HFFc6 (cell line): ENCODE measurements around the gene NLGN4X. TPM values are rescaled to one million over a fixed set of nuclear protein-coding genes. Genes with fewer than 3 reads are reported as not detected.

Experiments used
- DNase-seq: peaks from one replicate; pipeline ENCODE4 v3.0.0-alpha.2; 2018
- H3K27ac Mint-ChIP-seq: 2 replicates; pipeline ENCODE4 v1.8.0; 2020; ENCODE audit warnings: mild to moderate bottlenecking, mixed read lengths
- H3K27me3 Mint-ChIP-seq: 2 replicates; pipeline ENCODE4 v1.8.0; 2021; ENCODE audit warnings: mild to moderate bottlenecking, moderate library complexity, mixed read lengths; ENCODE audit not compliant: insufficient read depth
- H3K36me3 Mint-ChIP-seq: 2 replicates; pipeline ENCODE4 v1.8.0; 2021; ENCODE audit warnings: low read depth, mixed read lengths
- H3K4me1 Mint-ChIP-seq: 2 replicates; pipeline ENCODE4 v1.8.0; 2020; ENCODE audit warnings: low read depth, mixed read lengths
- H3K4me3 Mint-ChIP-seq: 2 replicates; pipeline ENCODE4 v1.8.0; 2020; ENCODE audit warnings: mild to moderate bottlenecking, moderate library complexity, mixed read lengths
- H3K9me3 Mint-ChIP-seq: 2 replicates; pipeline ENCODE4 v1.8.0; 2020; ENCODE audit warnings: mild to moderate bottlenecking, mixed read lengths
- CTCF ChIP-seq: fragments of 200-600 bp; sonication (generic); IDR thresholded peaks from 2 replicates; pipeline ENCODE4 v1.5.0; 2021; ENCODE audit warnings: antibody characterized with exemption, mild to moderate bottlenecking
- total RNA-seq, 6 experiments: library from RNA; stranded (reverse); fragmentation: NEBNext Ultra II Directional; extraction: Animal tissue kit (Norgen Biotek cat#: 25700); gene quantifications; 2 replicates in 1 of 6; 3 replicates in 5 of 6; pipeline ENCODE4 v1.2.3, GENCODE V29; 2021

Gene NLGN4X
- total RNA-seq, 6 experiments from 2014 or later: not detected

- Mint-ChIP-seq H3K27me3 (no peaks in the 10 kb centered on the region), H3K4me1 (no peaks in the 10 kb centered on the region), H3K9me3 (peaks cover 8% of the 10 kb centered on the region), H3K27ac (no peak overlapping the region), H3K4me3 (no peak overlapping the region), H3K36me3 (no peaks in the 10 kb centered on the region)
- no peak for DNase-seq
- no peak for TF ChIP-seq CTCF
Observed at GRCh38 chrX:6029014-6029413, 199.7 kb downstream of the NLGN4X start.

- no peaks in the 10 kb centered on the region for H3K4me1 Mint-ChIP-seq
- TF ChIP-seq CTCF: no peak
- peaks cover 8% of the 10 kb centered on the region for H3K9me3 Mint-ChIP-seq
- no peak overlapping the region for H3K4me3 Mint-ChIP-seq
- no peaks in the 10 kb centered on the region for H3K36me3 Mint-ChIP-seq
- no peak overlapping the region for H3K27ac Mint-ChIP-seq
- H3K27me3 Mint-ChIP-seq: no peaks in the 10 kb centered on the region
- no peak for DNase-seq
Observed at GRCh38 chrX:6026980-6027379, 201.7 kb downstream of the NLGN4X start.

- no peaks in the 10 kb centered on the region for H3K27me3 Mint-ChIP-seq
- no peaks in the 10 kb centered on the region for H3K4me1 Mint-ChIP-seq
- no peaks in the 10 kb centered on the region for H3K36me3 Mint-ChIP-seq
- no peak overlapping the region for H3K27ac Mint-ChIP-seq
- no peak for TF ChIP-seq CTCF
- H3K4me3 Mint-ChIP-seq: no peak overlapping the region
- no peak for DNase-seq
- H3K9me3 Mint-ChIP-seq: peaks cover 8% of the 10 kb centered on the region
Observed at GRCh38 chrX:6026429-6026828, 202.2 kb downstream of the NLGN4X start.

GRCh38 chrX:6024204-6024603 is 204.5 kb downstream of the NLGN4X start:
- H3K27ac Mint-ChIP-seq: no peak overlapping the region
- no peak overlapping the region for H3K4me3 Mint-ChIP-seq
- no peaks in the 10 kb centered on the region; the same call in 1 of the 2 replicates for H3K27me3 Mint-ChIP-seq
- H3K4me1 Mint-ChIP-seq: no peaks in the 10 kb centered on the region
- peak; percentile 9 for DNase-seq
- H3K9me3 Mint-ChIP-seq: no peaks in the 10 kb centered on the region; the same call in 1 of the 2 replicates
- no peak for TF ChIP-seq CTCF
- no peaks in the 10 kb centered on the region for H3K36me3 Mint-ChIP-seq

- H3K4me1 Mint-ChIP-seq: no peaks in the 10 kb centered on the region
- H3K9me3 Mint-ChIP-seq: no peaks in the 10 kb centered on the region; the same call in 1 of the 2 replicates
- H3K4me3 Mint-ChIP-seq: no peak overlapping the region
- no peaks in the 10 kb centered on the region; the same call in 1 of the 2 replicates for H3K27me3 Mint-ChIP-seq
- no peak overlapping the region for H3K27ac Mint-ChIP-seq
- peak; percentile 70 for TF ChIP-seq CTCF
- peak; percentile 0 for DNase-seq
- H3K36me3 Mint-ChIP-seq: no peaks in the 10 kb centered on the region
Observed at GRCh38 chrX:6021316-6022091, 207.2 kb downstream of the NLGN4X start.
